ENCODE measurements around the gene CEP57. TPM values are rescaled to one million over a fixed set of nuclear protein-coding genes. Genes with fewer than 3 reads are reported as not detected.

Gene CEP57
- total and polyA plus RNA-seq, 2 of the 13 experiments (the other 11 are each of a cell fraction or from before 2014, with no cell fraction given) = 34.3 to 59.4 TPM

GRCh38 chr11:95764267-95764898, 25.9 kb upstream of the CEP57 start (continued):
- TF ChIP-seq AHDC1 (CRISPR knock-in tag; IDR thresholded peaks at IDR 0.05; ENCODE audit: borderline replicate concordance) = no peak
- TF ChIP-seq TEF (CRISPR knock-in tag; IDR thresholded peaks at IDR 0.05) = no peak
- TF ChIP-seq CTCF (CRISPR knock-in tag; IDR thresholded peaks at IDR 0.05) = peak; percentile 54
- no peak for TF ChIP-seq ETS1 (CRISPR knock-in tag; IDR thresholded peaks at IDR 0.05)
- peak; percentile 75 for TF ChIP-seq STAG1 (CRISPR knock-in tag; IDR thresholded peaks at IDR 0.05)
- no peak for TF ChIP-seq ZSCAN12 (CRISPR knock-in tag; IDR thresholded peaks at IDR 0.05)
- no peak for TF ChIP-seq ZNF740 (CRISPR knock-in tag; IDR thresholded peaks at IDR 0.05)
- peak; percentile 78 for TF ChIP-seq ZNF652 (CRISPR knock-in tag; IDR thresholded peaks at IDR 0.05; ENCODE audit: borderline replicate concordance, low read depth)
- TF ChIP-seq SMC3 (IDR thresholded peaks at IDR 0.05; ENCODE audit: low read length) = peak; percentile 33; the same call in 1 of the 2 replicates
- no peak for TF ChIP-seq ZNF251 (CRISPR knock-in tag; IDR thresholded peaks at IDR 0.05)
